A549 (cell line): ENCODE data around the gene HAUS8.

Source experiments
- HMGXB4 ChIP-seq: fragments of 250-450 bp; sonication (Bioruptor Pico); IDR thresholded peaks from 2 replicates; pipeline ENCODE4 v1.5.0; 2021; ENCODE audit warnings: mild to moderate bottlenecking, moderate library complexity, borderline replicate concordance
- KDM1A ChIP-seq: fragments of 200-600 bp; sonication (generic); IDR thresholded peaks from 2 replicates; pipeline ENCODE4 v1.6.1; 2016; ENCODE audit warnings: low read depth, mild to moderate bottlenecking
- PHF8 ChIP-seq: fragments of 200-600 bp; sonication (generic); IDR thresholded peaks from 2 replicates; pipeline ENCODE4 v1.6.1; 2016; ENCODE audit warnings: low read depth, mild to moderate bottlenecking, antibody characterized with exemption, moderate library complexity, borderline replicate concordance
- RNF2 ChIP-seq: fragments of 200-600 bp; sonication (generic); IDR thresholded peaks from 2 replicates; pipeline ENCODE4 v1.6.1; 2016; ENCODE audit warnings: low read depth, mild to moderate bottlenecking, antibody characterized with exemption, moderate library complexity, borderline replicate concordance
- USF2 ChIP-seq: fragments of 450-650 bp; IDR thresholded peaks from 2 replicates; pipeline ENCODE4 v1.6.1; 2014; ENCODE audit warnings: antibody characterized with exemption
- TF ChIP-seq, protein P1 (sequence below): fragments of >200 bp; sonication (Bioruptor Twin); formaldehyde crosslinking; IDR thresholded peaks from 3 replicates; pipeline ENCODE4 v1.5.1; 2016
- TF ChIP-seq, protein P2 (sequence below): fragments of 150-350 bp; IDR thresholded peaks from 2 replicates; pipeline ENCODE4 v1.6.1; 2014; ENCODE audit warnings: low read depth, mild to moderate bottlenecking, low read length

DNA sequence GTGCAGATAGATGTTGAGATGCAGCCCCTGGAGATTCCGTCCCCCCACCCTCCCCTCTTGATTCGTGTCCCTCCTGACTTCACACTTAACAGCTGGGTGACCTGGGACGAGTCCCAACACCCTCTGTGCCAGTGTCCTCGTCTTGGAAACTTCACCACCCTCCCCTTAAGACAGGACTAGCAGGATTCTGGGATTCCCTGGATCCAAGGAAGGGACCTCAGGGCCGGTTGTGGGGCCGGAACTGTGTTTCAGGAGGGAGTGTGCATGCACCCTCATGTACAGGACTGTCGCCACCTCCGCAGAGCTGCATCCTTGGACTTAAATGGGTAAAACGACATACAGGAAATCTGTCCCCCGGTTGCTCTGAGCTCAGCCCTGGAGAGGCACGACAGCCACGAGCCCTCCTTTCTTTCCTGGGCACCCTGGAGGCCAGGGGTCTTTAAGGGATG lies 1.3 kb upstream of the HAUS8 start:
- no peak for TF ChIP-seq PHF8
- TF ChIP-seq HMGXB4 (CRISPR knock-in tag): no peak
- no peak for TF ChIP-seq USF2
- TF ChIP-seq, protein P1, sequence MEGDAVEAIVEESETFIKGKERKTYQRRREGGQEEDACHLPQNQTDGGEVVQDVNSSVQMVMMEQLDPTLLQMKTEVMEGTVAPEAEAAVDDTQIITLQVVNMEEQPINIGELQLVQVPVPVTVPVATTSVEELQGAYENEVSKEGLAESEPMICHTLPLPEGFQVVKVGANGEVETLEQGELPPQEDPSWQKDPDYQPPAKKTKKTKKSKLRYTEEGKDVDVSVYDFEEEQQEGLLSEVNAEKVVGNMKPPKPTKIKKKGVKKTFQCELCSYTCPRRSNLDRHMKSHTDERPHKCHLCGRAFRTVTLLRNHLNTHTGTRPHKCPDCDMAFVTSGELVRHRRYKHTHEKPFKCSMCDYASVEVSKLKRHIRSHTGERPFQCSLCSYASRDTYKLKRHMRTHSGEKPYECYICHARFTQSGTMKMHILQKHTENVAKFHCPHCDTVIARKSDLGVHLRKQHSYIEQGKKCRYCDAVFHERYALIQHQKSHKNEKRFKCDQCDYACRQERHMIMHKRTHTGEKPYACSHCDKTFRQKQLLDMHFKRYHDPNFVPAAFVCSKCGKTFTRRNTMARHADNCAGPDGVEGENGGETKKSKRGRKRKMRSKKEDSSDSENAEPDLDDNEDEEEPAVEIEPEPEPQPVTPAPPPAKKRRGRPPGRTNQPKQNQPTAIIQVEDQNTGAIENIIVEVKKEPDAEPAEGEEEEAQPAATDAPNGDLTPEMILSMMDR: no peak
- TF ChIP-seq, protein P2, sequence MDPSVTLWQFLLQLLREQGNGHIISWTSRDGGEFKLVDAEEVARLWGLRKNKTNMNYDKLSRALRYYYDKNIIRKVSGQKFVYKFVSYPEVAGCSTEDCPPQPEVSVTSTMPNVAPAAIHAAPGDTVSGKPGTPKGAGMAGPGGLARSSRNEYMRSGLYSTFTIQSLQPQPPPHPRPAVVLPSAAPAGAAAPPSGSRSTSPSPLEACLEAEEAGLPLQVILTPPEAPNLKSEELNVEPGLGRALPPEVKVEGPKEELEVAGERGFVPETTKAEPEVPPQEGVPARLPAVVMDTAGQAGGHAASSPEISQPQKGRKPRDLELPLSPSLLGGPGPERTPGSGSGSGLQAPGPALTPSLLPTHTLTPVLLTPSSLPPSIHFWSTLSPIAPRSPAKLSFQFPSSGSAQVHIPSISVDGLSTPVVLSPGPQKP: no peak
- TF ChIP-seq RNF2: no peak
- TF ChIP-seq KDM1A: no peak
